ENCODE data around the gene DNM3.

DNA sequence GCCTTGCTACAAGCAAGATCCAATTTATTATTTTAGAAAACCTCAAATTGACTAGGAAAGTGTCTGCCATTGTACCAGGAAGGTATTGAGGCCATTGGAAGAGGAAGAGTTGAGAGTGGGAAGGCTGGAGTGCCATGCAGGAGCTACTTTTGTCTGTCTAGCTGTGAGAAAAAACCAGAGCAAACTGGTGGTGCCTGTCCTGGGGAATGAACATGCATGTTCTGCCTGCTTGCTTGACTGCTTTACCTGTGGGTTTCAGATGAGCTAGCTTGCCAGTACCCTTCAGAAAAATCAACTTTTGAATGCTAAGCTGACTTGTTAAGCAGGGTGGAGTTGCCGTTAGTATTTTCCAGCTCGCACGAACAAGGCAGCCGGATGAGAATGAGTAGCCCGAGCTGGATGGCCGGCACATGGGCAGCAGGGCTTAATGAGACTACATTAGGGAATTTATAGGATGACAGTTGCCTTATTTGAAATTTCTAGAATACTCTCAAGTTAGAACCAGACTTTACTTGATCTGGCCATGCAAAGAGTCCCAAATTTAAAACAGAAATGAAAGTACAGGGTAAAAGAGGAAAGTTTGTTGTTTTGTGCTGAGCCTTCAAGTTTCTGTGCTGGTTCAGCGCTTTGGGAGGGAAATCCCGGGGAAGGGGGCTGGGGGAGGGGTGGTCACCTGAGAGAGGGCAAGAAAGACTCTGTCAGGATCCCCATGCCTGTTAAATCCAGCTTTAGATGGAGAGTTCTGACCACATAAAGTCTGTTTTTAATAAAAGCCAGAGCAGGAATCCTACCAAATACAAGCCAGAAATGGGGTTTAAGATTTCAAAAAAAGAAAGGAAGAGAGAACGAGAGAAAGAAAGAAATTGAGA lies 549.6 kb downstream of the DNM3 start:
- TF ChIP-seq, protein P1, sequence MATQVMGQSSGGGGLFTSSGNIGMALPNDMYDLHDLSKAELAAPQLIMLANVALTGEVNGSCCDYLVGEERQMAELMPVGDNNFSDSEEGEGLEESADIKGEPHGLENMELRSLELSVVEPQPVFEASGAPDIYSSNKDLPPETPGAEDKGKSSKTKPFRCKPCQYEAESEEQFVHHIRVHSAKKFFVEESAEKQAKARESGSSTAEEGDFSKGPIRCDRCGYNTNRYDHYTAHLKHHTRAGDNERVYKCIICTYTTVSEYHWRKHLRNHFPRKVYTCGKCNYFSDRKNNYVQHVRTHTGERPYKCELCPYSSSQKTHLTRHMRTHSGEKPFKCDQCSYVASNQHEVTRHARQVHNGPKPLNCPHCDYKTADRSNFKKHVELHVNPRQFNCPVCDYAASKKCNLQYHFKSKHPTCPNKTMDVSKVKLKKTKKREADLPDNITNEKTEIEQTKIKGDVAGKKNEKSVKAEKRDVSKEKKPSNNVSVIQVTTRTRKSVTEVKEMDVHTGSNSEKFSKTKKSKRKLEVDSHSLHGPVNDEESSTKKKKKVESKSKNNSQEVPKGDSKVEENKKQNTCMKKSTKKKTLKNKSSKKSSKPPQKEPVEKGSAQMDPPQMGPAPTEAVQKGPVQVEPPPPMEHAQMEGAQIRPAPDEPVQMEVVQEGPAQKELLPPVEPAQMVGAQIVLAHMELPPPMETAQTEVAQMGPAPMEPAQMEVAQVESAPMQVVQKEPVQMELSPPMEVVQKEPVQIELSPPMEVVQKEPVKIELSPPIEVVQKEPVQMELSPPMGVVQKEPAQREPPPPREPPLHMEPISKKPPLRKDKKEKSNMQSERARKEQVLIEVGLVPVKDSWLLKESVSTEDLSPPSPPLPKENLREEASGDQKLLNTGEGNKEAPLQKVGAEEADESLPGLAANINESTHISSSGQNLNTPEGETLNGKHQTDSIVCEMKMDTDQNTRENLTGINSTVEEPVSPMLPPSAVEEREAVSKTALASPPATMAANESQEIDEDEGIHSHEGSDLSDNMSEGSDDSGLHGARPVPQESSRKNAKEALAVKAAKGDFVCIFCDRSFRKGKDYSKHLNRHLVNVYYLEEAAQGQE (IDR thresholded peaks at IDR 0.05; ENCODE audit: low read depth), result no peak
- TF ChIP-seq TAF1 (IDR thresholded peaks at IDR 0.05; ENCODE audit: low read depth), result no peak
- TF ChIP-seq TCF12 (IDR thresholded peaks at IDR 0.05; ENCODE audit: low read depth), result no peak
- no peak for TF ChIP-seq CEBPB (IDR thresholded peaks at IDR 0.05)
- TF ChIP-seq RAD21 (IDR thresholded peaks at IDR 0.05; ENCODE audit: low read depth), result no peak
